Stimulated activated CD4-positive, alpha-beta T cell treated with anti-CD3 and anti-CD28 coated beads, Interleukin-12 subunit alpha, Interleukin-12 subunit beta, amount 100 ng/mL, for 48 hours (primary cell): Measurements from ENCODE around the gene TMEM147.
"Not testable (repeated sequence)": the region's sequence is repeated elsewhere in the genome, so short reads cannot be mapped to it uniquely, and the experiment has no call there.

Experiments used
- DNase-seq, 3 donors: peaks; one replicate each; pipeline ENCODE4 v3.0.0-alpha.2; 2020; ENCODE audit warnings: low read depth in 2 of 3, low spot score in 1 of 3

TMEM147 gene

DNA sequence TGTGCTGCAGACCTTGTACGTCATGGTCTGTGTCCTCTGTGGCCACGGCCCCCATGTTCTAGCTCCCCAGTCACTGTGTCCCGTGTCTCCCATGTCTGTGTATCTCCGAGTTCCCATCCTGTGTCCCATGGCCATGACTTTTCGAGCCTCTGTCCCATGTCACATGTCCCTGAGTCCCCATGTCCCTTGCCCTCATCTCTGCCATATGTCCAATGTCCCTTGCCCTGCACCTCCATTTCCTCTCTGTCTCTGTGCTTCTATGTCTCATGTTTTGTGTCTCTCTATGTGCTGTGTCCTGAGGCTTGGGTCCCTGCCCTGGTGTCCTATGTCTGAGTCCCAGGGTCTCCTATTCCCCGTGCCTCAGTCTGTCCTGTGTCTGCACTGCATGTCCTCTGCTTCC is 16.0 kb downstream of the TMEM147 start:
- no peak for DNase-seq

DNA sequence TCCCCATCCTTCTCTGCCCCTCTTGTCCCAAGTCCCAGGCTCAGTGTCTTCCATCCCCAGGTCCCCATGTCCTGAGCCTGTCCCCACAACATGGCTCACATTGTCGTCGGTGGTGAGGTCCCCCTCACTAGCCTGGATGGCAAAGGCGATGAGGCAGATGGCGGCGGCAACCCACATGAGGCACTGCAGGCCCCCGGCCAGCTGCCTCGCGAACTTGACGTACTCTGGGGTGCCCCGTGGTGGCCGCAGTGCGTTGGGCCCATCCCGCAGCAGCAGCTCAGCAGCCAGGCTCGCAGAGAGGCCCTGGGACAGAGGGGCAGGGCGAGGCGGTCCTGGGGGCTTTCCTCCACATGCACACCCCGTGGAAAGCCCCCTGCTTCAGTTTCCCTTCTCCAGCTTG is 16.9 kb downstream of the TMEM147 start:
- no peak for DNase-seq

- no peak for DNase-seq
Measured at GRCh38 chr19:35562776-35563175, 17.4 kb downstream of the TMEM147 start.

- DNase-seq: no peak
Measured at GRCh38 chr19:35563207-35563829, 17.9 kb downstream of the TMEM147 start, which contains the start of gene ATP4A. Gene ATP4A (minus strand): TSS chr19:35563658. CDS start chr19:35563629, 29 bp downstream.

GRCh38 chr19:35565016-35565856 is 19.8 kb downstream of the TMEM147 start:
- no peak for DNase-seq

- DNase-seq: no peak
Measured at GRCh38 chr19:35566738-35567137, 21.3 kb downstream of the TMEM147 start.

- no peak for DNase-seq
Measured at GRCh38 chr19:35569281-35569781, 23.9 kb downstream of the TMEM147 start.

GRCh38 chr19:35571406-35571965 is 26.1 kb downstream of the TMEM147 start:
- DNase-seq: no peak

GRCh38 chr19:35577918-35578317 is 32.5 kb downstream of the TMEM147 start:
- DNase-seq: no peak

DNA sequence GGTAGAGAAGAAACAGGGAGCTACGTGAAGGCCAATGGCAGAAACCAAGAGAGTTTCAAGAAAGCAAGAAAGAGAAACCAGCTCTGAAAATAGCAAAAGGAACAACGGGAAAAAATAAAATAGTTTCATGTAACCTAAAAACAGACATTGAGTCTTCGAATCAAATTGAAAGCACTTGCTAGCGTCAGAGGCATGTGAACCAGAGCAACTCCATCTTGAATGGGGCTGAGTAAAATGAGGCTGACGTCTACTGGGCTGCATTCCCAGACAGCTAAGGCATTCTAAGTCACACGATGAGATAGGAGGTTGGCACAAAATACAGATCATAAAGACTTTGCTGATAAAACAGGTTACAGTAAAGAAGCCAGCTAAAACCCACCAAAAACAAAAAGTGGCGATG is 33.3 kb downstream of the TMEM147 start:
- DNase-seq: no peak

DNA sequence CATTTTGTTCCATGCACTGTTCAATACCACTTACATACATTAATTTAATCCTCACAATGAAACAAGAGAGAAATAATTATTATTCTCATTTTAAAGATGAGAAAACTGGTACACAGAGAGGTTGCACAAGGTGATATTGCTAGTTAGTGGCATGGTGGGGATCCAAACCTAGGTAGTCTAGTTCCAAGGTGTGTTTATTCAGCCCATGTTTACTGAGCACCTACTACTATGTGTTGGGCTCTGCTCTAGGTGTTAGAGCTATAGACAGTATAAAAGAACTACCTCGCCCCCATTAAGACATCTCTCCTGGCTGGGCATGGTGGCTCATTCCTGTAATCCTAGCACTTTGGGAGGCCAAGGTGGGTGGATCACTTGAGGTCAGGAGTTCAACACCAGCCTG is 37.3 kb downstream of the TMEM147 start:
- no peak for DNase-seq

- DNase-seq: peak in 1 of 3 donors; percentile 13
Measured at GRCh38 chr19:35585848-35586247, 40.4 kb downstream of the TMEM147 start, which contains the start of gene PMIS2. Gene PMIS2 (plus strand): TSS chr19:35586173. CDS start chr19:35586260, 87 bp downstream.

DNA sequence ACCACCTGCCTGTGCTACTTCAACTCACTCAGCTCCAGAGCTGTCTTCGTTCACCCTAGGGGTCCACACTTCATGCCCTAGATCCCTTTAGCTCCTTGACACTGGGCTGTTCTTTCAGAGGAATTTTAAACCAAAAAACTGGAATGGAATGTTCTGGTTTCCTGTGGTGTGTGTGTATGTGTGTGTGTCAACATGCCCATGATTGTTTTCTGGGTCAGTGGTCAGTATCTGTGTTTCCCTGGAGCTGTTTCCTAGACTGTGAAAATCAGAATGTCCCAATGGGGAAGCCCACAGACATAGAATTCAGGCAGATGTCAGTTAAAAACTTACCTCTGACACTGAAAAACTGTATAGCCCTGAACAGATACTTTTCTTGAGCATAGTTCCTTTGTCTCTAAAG is 41.9 kb downstream of the TMEM147 start:
- DNase-seq: no peak

DNA sequence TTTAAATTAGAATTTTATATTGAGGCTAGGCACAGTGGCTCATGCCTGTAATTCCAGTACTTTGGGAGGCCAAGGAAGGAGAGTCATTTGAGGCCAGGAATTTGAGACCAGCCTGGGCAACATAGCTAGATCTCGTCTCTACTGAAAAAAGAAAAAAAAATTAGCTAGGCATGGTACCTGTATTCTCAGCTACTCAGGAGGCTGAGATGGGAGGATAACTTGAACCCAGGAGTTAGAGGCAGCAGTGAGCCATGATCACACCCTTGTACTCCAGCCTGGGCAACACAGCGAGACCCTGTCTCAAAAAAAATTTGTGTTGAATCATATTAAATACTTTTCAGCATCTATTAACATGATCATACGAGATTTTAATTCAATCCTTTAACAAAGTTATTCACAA is 45.4 kb downstream of the TMEM147 start:
- no peak for DNase-seq

DNA sequence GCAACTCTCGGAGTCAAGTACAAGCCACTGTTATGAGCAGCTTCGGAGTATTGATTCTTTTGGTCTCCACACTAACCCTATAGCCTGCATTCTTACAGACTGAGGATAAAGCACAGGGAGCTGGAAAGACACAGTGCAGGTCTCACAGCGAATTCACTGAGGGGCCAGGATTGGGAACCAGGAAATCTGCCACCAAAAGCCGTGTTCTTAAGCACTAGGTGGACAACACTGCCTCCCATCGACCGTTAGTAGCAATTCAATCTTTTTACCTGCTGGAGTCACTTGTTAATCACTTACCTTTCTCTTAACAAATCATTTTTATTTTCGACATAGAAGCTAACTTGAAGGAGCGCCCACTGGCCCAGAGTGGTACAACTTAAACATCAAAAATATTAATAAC is 46.8 kb downstream of the TMEM147 start:
- no peak for DNase-seq

- not testable (repeated sequence) for DNase-seq
Measured at GRCh38 chr19:35595026-35595425, 49.6 kb downstream of the TMEM147 start.

DNA sequence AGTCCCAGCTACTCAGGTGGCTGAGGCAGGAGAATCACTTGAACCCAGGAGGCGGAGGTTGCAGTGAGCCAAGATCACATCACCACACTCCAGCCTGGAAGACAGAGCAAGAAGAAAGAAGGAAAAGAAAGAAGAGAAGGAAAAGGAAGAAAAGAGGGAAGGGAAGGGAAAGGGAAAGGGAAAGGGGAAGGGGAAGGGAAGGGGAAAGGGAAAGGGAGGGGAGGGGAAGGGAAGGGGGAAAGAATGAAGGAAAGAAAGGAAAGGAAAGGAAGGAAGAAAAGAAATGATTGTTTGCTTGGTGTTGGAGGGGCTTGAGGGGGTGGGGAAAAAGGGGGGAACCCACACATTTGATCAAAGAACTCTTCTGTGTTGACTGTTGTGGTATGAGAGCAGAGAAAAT is 50.5 kb downstream of the TMEM147 start:
- no peak for DNase-seq

DNA sequence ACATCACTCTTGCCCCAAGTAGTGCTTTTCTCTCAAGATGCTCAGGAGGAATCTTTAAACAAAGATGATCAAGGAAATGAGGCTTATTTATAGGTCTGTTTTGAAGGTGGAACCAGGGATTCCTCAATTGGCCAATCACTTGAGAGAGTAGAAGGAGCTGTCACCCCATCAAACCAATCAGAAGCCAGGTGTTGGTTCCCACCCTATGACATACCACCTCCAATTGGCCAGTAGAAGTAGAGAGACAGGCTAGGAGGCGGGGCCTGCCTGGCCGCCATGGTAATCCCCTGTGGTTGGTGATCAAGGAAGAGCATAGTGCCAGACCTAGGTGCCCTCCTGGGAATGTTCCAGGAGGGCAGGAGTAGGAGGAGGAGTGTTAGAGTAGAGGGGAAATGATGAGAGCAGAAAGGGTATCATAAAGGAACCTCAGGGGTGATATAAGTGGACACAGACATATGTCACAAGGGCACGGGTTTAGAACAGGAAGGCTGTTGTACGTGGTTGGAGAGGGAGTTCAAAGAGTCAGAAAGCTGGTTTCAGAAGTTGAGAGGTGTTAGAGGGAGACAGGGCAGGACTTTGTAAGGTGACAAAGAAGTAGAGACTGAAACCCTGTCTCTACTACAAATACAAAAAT is 51.1 kb downstream of the TMEM147 start:
- peak in 1 of 3 donors; percentile 14 for DNase-seq
